Measurements from ENCODE around the gene UROD.

UROD gene

GRCh38 chr1:45011837-45012638 lies at the start of gene UROD:
UROD (plus strand) TSS chr1:45012254; CDS start chr1:45012266, 12 bp downstream.
- TF ChIP-seq CTCF (IDR thresholded peaks at IDR 0.05), result no peak

- no peak for TF ChIP-seq CTCF (IDR thresholded peaks at IDR 0.05)
Measured at GRCh38 chr1:44962729-44963128, 49.3 kb upstream of the UROD start.

- no peak for TF ChIP-seq CTCF (IDR thresholded peaks at IDR 0.05)
Measured at GRCh38 chr1:44964396-44964795, 47.7 kb upstream of the UROD start.

GRCh38 chr1:44970317-44970716 lies 41.7 kb upstream of the UROD start:
- TF ChIP-seq CTCF (IDR thresholded peaks at IDR 0.05), result no peak

GRCh38 chr1:44973645-44974044 lies 38.4 kb upstream of the UROD start:
- TF ChIP-seq CTCF (IDR thresholded peaks at IDR 0.05), result no peak

- TF ChIP-seq CTCF (IDR thresholded peaks at IDR 0.05), result no peak
Measured at GRCh38 chr1:44976252-44976651, 35.8 kb upstream of the UROD start.

GRCh38 chr1:44985747-44986359 lies 26.2 kb upstream of the UROD start:
- no peak for TF ChIP-seq CTCF (IDR thresholded peaks at IDR 0.05)
